ENCODE results near the gene PLA2G3. TPM values are rescaled to one million over a fixed set of nuclear protein-coding genes. Genes with fewer than 3 reads are reported as not detected.
"Not testable (repeated sequence)": the region's sequence is repeated elsewhere in the genome, so short reads cannot be mapped to it uniquely, and the experiment has no call there.

Gene PLA2G3
- polyA plus RNA-seq, 1 experiment = 0.10 TPM

DNA sequence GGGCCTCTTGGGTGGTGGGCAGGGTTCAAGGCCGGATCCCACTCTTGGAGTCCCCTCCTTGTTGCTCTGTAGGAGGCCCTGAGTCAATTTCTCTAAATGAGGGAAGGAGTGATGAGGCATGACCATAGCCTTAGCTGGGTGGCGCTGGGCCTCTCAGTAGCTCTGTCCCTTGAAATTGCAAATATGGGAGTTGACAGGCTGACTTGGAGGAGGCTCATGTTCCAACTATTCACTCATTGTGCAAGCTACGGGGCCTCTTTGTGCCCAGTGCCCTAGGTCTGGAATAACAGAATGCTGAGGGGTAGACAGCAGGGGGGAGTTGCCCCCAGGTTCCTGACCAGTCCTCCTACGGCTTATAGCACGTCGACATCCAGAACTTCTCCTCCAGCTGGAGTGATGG lies 40.9 kb downstream of the PLA2G3 start:
- H3K27me3 ChIP-seq (ENCODE audit: control insufficient read depth, insufficient read depth, low read length) = no peaks in the 10 kb centered on the region
- H3K9me3 ChIP-seq (ENCODE audit: control insufficient read depth, insufficient read depth, low read length) = no peaks in the 10 kb centered on the region; the same call in 1 of the 2 replicates
- TF ChIP-seq CTCF (IDR thresholded peaks at IDR 0.05; ENCODE audit: low read depth, low read length) = no peak
- no peak overlapping the region for H3K4me3 ChIP-seq (ENCODE audit: low read depth, low read length)
- ChIA-PET POLR2A (interaction anchor here (1.3 to 2.0 kb wide), 2 partner anchors 8 to 14 kb away, joined by 4 to 7 read pairs; partner anchors contain the start of gene SELENOM), CTCF (interaction anchor here (0.9 to 1.4 kb wide), 3 partner anchors 8 to 151 kb away, joined by 3 to 5 read pairs (median 3); partner anchors contain the start of gene SELENOM)
- H3K27ac ChIP-seq (ENCODE audit: low read depth, low read length) = peak overlapping the region; percentile 39
- DNase-seq (ENCODE audit: low read depth, low spot score) = no peak

- POLR2A ChIA-PET = interaction anchor here (1.3 to 2.0 kb wide), 2 partner anchors 9 to 14 kb away, joined by 4 to 7 read pairs; partner anchors contain the start of gene SELENOM
- Histone ChIP-seq H3K27me3 (ENCODE audit: control insufficient read depth, insufficient read depth, low read length) (no peaks in the 10 kb centered on the region), H3K4me3 (ENCODE audit: low read depth, low read length) (no peak overlapping the region), H3K9me3 (ENCODE audit: control insufficient read depth, insufficient read depth, low read length) (no peaks in the 10 kb centered on the region; the same call in 1 of the 2 replicates), H3K27ac (ENCODE audit: low read depth, low read length) (no peak overlapping the region)
- TF ChIP-seq CTCF (IDR thresholded peaks at IDR 0.05; ENCODE audit: low read depth, low read length) = no peak
- CTCF ChIA-PET = interaction anchor here (0.9 to 1.4 kb wide), 3 partner anchors 9 to 50 kb away, joined by 3 to 5 read pairs (median 4); partner anchors contain the start of gene SELENOM
- DNase-seq (ENCODE audit: low read depth, low spot score) = no peak
These were observed 41.6 kb downstream of the PLA2G3 start for GRCh38 chr22:31098632-31099110.

- no peak for TF ChIP-seq CTCF (IDR thresholded peaks at IDR 0.05; ENCODE audit: low read depth, low read length)
- Histone ChIP-seq H3K9me3 (ENCODE audit: control insufficient read depth, insufficient read depth, low read length) (no peaks in the 10 kb centered on the region; the same call in 1 of the 2 replicates), H3K4me3 (ENCODE audit: low read depth, low read length) (no peak overlapping the region), H3K27ac (ENCODE audit: low read depth, low read length) (no peak overlapping the region), H3K27me3 (ENCODE audit: control insufficient read depth, insufficient read depth, low read length) (no peaks in the 10 kb centered on the region)
- DNase-seq (ENCODE audit: low read depth, low spot score) = no peak
- CTCF ChIA-PET = interaction anchor here (0.8 to 0.9 kb wide), 2 partner anchors 9 to 13 kb away, joined by 4 read pairs; partner anchors contain the start of gene SELENOM
- POLR2A ChIA-PET = interaction anchor here (2.0 kb wide), 1 partner anchor 13 kb away, joined by 7 read pairs; no protein-coding TSS in a partner anchor
These were observed 42.2 kb downstream of the PLA2G3 start for GRCh38 chr22:31097941-31098631.

GRCh38 chr22:31097539-31097938 lies 42.8 kb downstream of the PLA2G3 start:
- CTCF ChIA-PET = interaction anchor here (0.8 kb wide), 1 partner anchor 10 kb away, joined by 4 read pairs; the partner anchor contains the start of gene SELENOM
- H3K27me3 ChIP-seq (ENCODE audit: control insufficient read depth, insufficient read depth, low read length); POLR2A ChIA-PET; H3K4me3 ChIP-seq (ENCODE audit: low read depth, low read length); DNase-seq (ENCODE audit: low read depth, low spot score); H3K9me3 ChIP-seq (ENCODE audit: control insufficient read depth, insufficient read depth, low read length); H3K27ac ChIP-seq (ENCODE audit: low read depth, low read length): not testable (repeated sequence)

DNA sequence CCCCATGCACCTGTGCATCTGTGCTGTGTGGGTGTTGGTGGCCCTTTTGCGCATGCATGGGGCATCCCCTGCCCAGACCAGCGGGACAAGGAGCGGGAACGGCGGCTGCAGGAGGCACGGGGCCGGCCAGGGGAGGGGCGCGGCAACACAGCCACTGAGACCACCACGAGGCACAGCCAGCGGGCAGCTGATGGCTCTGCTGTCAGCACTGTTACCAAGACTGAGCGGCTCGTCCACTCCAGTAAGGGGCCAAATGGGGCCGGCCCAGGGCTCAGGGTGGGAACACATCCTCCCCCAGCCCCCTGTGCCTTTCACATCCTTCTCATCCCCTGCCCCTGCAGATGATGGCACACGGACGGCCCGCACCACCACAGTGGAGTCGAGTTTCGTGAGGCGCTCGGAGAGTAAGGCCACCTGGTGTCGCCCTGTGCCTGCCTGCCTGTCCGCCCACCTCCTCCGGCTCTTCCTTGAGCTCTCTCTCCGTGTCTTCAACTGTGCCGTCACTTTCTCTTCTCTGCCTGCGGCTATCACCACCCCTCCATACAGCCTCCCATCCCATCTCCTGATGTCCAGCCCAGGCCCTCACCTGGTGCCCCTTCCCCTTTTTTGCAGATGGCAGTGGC lies 43.5 kb downstream of the PLA2G3 start:
- H3K27me3 ChIP-seq (ENCODE audit: control insufficient read depth, insufficient read depth, low read length) = no peaks in the 10 kb centered on the region
- H3K9me3 ChIP-seq (ENCODE audit: control insufficient read depth, insufficient read depth, low read length) = no peaks in the 10 kb centered on the region; the same call in 1 of the 2 replicates
- H3K4me3 ChIP-seq (ENCODE audit: low read depth, low read length) = no peak overlapping the region
- no peak for TF ChIP-seq CTCF (IDR thresholded peaks at IDR 0.05; ENCODE audit: low read depth, low read length)
- CTCF ChIA-PET = interaction anchor here (2.2 kb wide), 1 partner anchor 10 kb away, joined by 10 read pairs; the partner anchor contains the start of gene SELENOM
- no peak overlapping the region for H3K27ac ChIP-seq (ENCODE audit: low read depth, low read length)
- POLR2A ChIA-PET = interaction anchor here (0.9 kb wide), 1 partner anchor 16 kb away, joined by 3 read pairs; the partner anchor contains the start of gene SMTN
- DNase-seq (ENCODE audit: low read depth, low spot score) = no peak

Data from AG04450 (cell line).